Left lung (tissue), 10 donors: ENCODE measurements around the gene GRIK1. TPM values are rescaled to one million over a fixed set of nuclear protein-coding genes. Genes with fewer than 3 reads are reported as not detected.
A peak's percentile ranks its signal among the peaks of the same experiment; 100 is the strongest.
"Not testable (repeated sequence)": the region's sequence is repeated elsewhere in the genome, so short reads cannot be mapped to it uniquely, and the experiment has no call there.

Experiments used
- ATAC-seq: fragments of 200-7000 bp; cut with Tn5 transposase; one replicate; pipeline ENCODE4 v1.9.1; 2020; ENCODE audit warnings: moderate library complexity
- DNase-seq, 4 donors: peaks; one replicate each; pipeline ENCODE4 v3.0.0-alpha.2; 2013 to 2020
- H3K27ac ChIP-seq, 2 donors: fragments of 200-600 bp; sonication (generic) in 1 of 2; one replicate each; pipeline versions ENCODE4 v1.5.0 to v1.8.0; 2020 to 2021
- H3K27me3 ChIP-seq, 2 donors: fragments of 200-600 bp; sonication (generic) in 1 of 2; one replicate each; pipeline versions ENCODE4 v1.5.0 to v1.8.0; 2020 to 2021
- H3K36me3 ChIP-seq, 2 donors: fragments of 200-600 bp; sonication (generic) in 1 of 2; one replicate each; pipeline versions ENCODE4 v1.5.0 to v1.8.0; 2020 to 2021
- H3K4me1 ChIP-seq, 2 donors: fragments of 200-600 bp; one replicate each; pipeline ENCODE4 v1.8.0; 2021
- H3K4me3 ChIP-seq, 2 donors: fragments of 200-600 bp; sonication (generic) in 1 of 2; one replicate each; pipeline versions ENCODE4 v1.5.0 to v1.8.0; 2020 to 2021; ENCODE audit warnings: mild to moderate bottlenecking in 1 of 2
- H3K9me3 ChIP-seq, 2 donors: fragments of 200-600 bp; sonication (generic) in 1 of 2; one replicate each; pipeline versions ENCODE4 v1.5.0 to v1.8.0; 2020 to 2021
- CTCF ChIP-seq, 2 donors: fragments of 200-600 bp; sonication (generic) in 1 of 2; IDR thresholded peaks; one replicate each; pipeline versions ENCODE4 v1.5.0 to v1.8.0; 2021; ENCODE audit warnings: antibody characterized with exemption in 2 of 2
- intact Hi-C, 2 donors: fragments of 100-400 bp; cut with DNase I; formaldehyde crosslinking; loops; one replicate each; pipeline versions ENCODE4 v1.11.2 to v1.14.2; 2022
- polyA plus RNA-seq, 6 donors: library from polyadenylated mRNA; unstranded; fragments of 120-200 nt; gene quantifications; one replicate each; pipeline ENCODE4 v1.2.1, GENCODE V29; 2013; ENCODE audit not compliant: insufficient read length in 6 of 6
- total RNA-seq, 2 donors: library from RNA; stranded (reverse); fragmentation: NEBNext Ultra II Directional; extraction: Animal tissue kit (Norgen Biotek cat#: 25700); gene quantifications; one replicate each; pipeline ENCODE4 v1.2.1, GENCODE V29; 2021
- donor health status: DM: no; HTN: yes; CAD: no.
- donor health status: DM: no; HTN: no; CAD: no.

Gene GRIK1
- total and polyA plus RNA-seq, 8 donors: 0.38 to 1.5 (median 0.62) TPM; not detected in 2

GRCh38 chr21:29616209-29616751 is 323.5 kb downstream of the GRIK1 start:
- Histone ChIP-seq H3K36me3 (no peaks in the 10 kb centered on the region), H3K9me3 (no peaks in the 10 kb centered on the region), H3K27ac (no peak overlapping the region), H3K27me3 (no peaks in the 10 kb centered on the region), H3K4me1 (no peaks in the 10 kb centered on the region), H3K4me3 (no peak overlapping the region)
- no peak for ATAC-seq
- TF ChIP-seq CTCF (IDR thresholded peaks at IDR 0.05): no peak
- intact Hi-C loops: no loop called here
- peak in 1 of 4 donors; percentile 20 for DNase-seq

- H3K36me3 ChIP-seq: no peaks in the 10 kb centered on the region
- no peaks in the 10 kb centered on the region for H3K27me3 ChIP-seq
- no peak for TF ChIP-seq CTCF (IDR thresholded peaks at IDR 0.05)
- H3K9me3 ChIP-seq: no peaks in the 10 kb centered on the region
- DNase-seq: no peak
- no peaks in the 10 kb centered on the region for H3K4me1 ChIP-seq
- no peak overlapping the region for H3K27ac ChIP-seq
- no peak for ATAC-seq
- intact Hi-C loops: no loop called here
- no peak overlapping the region for H3K4me3 ChIP-seq
Observed at GRCh38 chr21:29613877-29614276, 325.9 kb downstream of the GRIK1 start.

- no peak for ATAC-seq
- Histone ChIP-seq H3K36me3 (no peaks in the 10 kb centered on the region), H3K27ac (no peak overlapping the region), H3K27me3 (no peaks in the 10 kb centered on the region), H3K4me3 (no peak overlapping the region), H3K4me1 (no peaks in the 10 kb centered on the region), H3K9me3 (no peaks in the 10 kb centered on the region)
- intact Hi-C loops: no loop called here
- no peak for DNase-seq
- no peak for TF ChIP-seq CTCF (IDR thresholded peaks at IDR 0.05)
Observed at GRCh38 chr21:29613021-29613420, 326.8 kb downstream of the GRIK1 start.

GRCh38 chr21:29610779-29611360 is 328.9 kb downstream of the GRIK1 start:
- intact Hi-C loops: no loop called here
- no peak for TF ChIP-seq CTCF (IDR thresholded peaks at IDR 0.05)
- H3K4me1 ChIP-seq: no peaks in the 10 kb centered on the region
- no peaks in the 10 kb centered on the region for H3K9me3 ChIP-seq
- ATAC-seq (no peak), DNase-seq (no peak)
- H3K36me3 ChIP-seq: no peaks in the 10 kb centered on the region
- no peak overlapping the region for H3K4me3 ChIP-seq
- no peaks in the 10 kb centered on the region for H3K27me3 ChIP-seq
- H3K27ac ChIP-seq: no peak overlapping the region

- peaks cover 0 to 3% of the 10 kb centered on the region in 2 donors for H3K9me3 ChIP-seq
- no peaks in the 10 kb centered on the region for H3K36me3 ChIP-seq
- no peak overlapping the region for H3K4me3 ChIP-seq
- no peak for TF ChIP-seq CTCF (IDR thresholded peaks at IDR 0.05)
- H3K27ac ChIP-seq: no peak overlapping the region
- ATAC-seq (no peak), DNase-seq (no peak)
- H3K27me3 ChIP-seq: no peaks in the 10 kb centered on the region
- no peaks in the 10 kb centered on the region for H3K4me1 ChIP-seq
- intact Hi-C loops: no loop called here
Observed at GRCh38 chr21:29606613-29607012, 333.2 kb downstream of the GRIK1 start.

- H3K36me3 ChIP-seq, H3K4me3 ChIP-seq, H3K27me3 ChIP-seq, H3K4me1 ChIP-seq, H3K27ac ChIP-seq, intact Hi-C loops, DNase-seq, H3K9me3 ChIP-seq, ATAC-seq: not testable (repeated sequence)
Observed at GRCh38 chr21:29605219-29605618, 334.6 kb downstream of the GRIK1 start.
